Osteocyte (in vitro differentiated cells): ENCODE data around the gene STUB1. TPM values are rescaled to one million over a fixed set of nuclear protein-coding genes. Genes with fewer than 3 reads are reported as not detected.

Source experiments
- DNase-seq: peaks from one replicate; pipeline ENCODE4 v3.0.0; 2021; ENCODE audit warnings: mixed read lengths; ENCODE audit not compliant: unreplicated experiment; ENCODE audit errors: extremely low spot score
- H3K27ac Mint-ChIP-seq: one replicate; pipeline ENCODE4 v1.8.0; 2021; ENCODE audit warnings: mild to moderate bottlenecking, mixed read lengths; ENCODE audit not compliant: unreplicated experiment
- H3K27me3 Mint-ChIP-seq: one replicate; pipeline ENCODE4 v1.8.0; 2021; ENCODE audit warnings: mixed read lengths; ENCODE audit not compliant: unreplicated experiment
- H3K36me3 Mint-ChIP-seq: one replicate; pipeline ENCODE4 v1.8.0; 2021; ENCODE audit warnings: mixed read lengths; ENCODE audit not compliant: unreplicated experiment
- H3K4me1 Mint-ChIP-seq: one replicate; pipeline ENCODE4 v1.8.0; 2021; ENCODE audit warnings: mixed read lengths; ENCODE audit not compliant: unreplicated experiment
- H3K4me3 Mint-ChIP-seq: one replicate; pipeline ENCODE4 v1.8.0; 2021; ENCODE audit warnings: mild to moderate bottlenecking, moderate library complexity, mixed read lengths; ENCODE audit not compliant: unreplicated experiment
- H3K9me3 Mint-ChIP-seq: one replicate; pipeline ENCODE4 v1.8.0; 2021; ENCODE audit warnings: mixed read lengths; ENCODE audit not compliant: unreplicated experiment
- CTCF ChIP-seq: fragments of 200-600 bp; sonication (generic); IDR thresholded peaks from 2 replicates; pipeline ENCODE4 v1.5.0; 2021; ENCODE audit warnings: antibody characterized with exemption, mild to moderate bottlenecking, moderate library complexity
- total RNA-seq: library from RNA; stranded (reverse); gene quantifications from 2 replicates; pipeline ENCODE4 v1.2.1, GENCODE V29; 2021

The STUB1 gene
- total RNA-seq, 1 donor from 2014 or later, result 109 TPM

GRCh38 chr16:648781-649589 is 31.2 kb upstream of the STUB1 start, which contains the start of gene WDR90:
WDR90 (plus strand) TSS chr16:649365; CDS start chr16:649417, 52 bp downstream.
- Mint-ChIP-seq H3K27me3 (no peaks in the 10 kb centered on the region), H3K9me3 (no peaks in the 10 kb centered on the region), H3K4me1 (peaks cover 24% of the 10 kb centered on the region), H3K4me3 (peak within 1 kb of the TSS; percentile 76), H3K27ac (peak within 1 kb of the TSS; percentile 75), H3K36me3 (no peaks in the 10 kb centered on the region)
- peak; percentile 96 for DNase-seq
- TF ChIP-seq CTCF, result no peak

- Mint-ChIP-seq H3K27ac (no peak overlapping the region), H3K27me3 (no peaks in the 10 kb centered on the region), H3K9me3 (no peaks in the 10 kb centered on the region), H3K4me1 (peaks cover 23% of the 10 kb centered on the region), H3K36me3 (no peaks in the 10 kb centered on the region), H3K4me3 (peak overlapping the region; percentile 68)
- TF ChIP-seq CTCF, result no peak
- no peak for DNase-seq
These were observed 30.6 kb upstream of the STUB1 start for GRCh38 chr16:649631-650030.

GRCh38 chr16:651844-652243 is 28.4 kb upstream of the STUB1 start:
- no peak for DNase-seq
- no peak overlapping the region for H3K27ac Mint-ChIP-seq
- H3K4me3 Mint-ChIP-seq, result no peak overlapping the region
- H3K27me3 Mint-ChIP-seq, result no peaks in the 10 kb centered on the region
- no peaks in the 10 kb centered on the region for H3K36me3 Mint-ChIP-seq
- H3K4me1 Mint-ChIP-seq, result peaks cover 17% of the 10 kb centered on the region
- no peaks in the 10 kb centered on the region for H3K9me3 Mint-ChIP-seq
- TF ChIP-seq CTCF, result no peak

- H3K9me3 Mint-ChIP-seq, result no peaks in the 10 kb centered on the region
These were observed 27.5 kb upstream of the STUB1 start for GRCh38 chr16:652454-653305.

More at GRCh38 chr16:652454-653305, 27.5 kb upstream of the STUB1 start:
- peaks cover 17% of the 10 kb centered on the region for H3K4me1 Mint-ChIP-seq
- no peaks in the 10 kb centered on the region for H3K36me3 Mint-ChIP-seq
- no peak overlapping the region for H3K27ac Mint-ChIP-seq
- H3K4me3 Mint-ChIP-seq, result no peak overlapping the region
- DNase-seq, result no peak
- no peaks in the 10 kb centered on the region for H3K27me3 Mint-ChIP-seq
- no peak for TF ChIP-seq CTCF
